ENCODE results near the gene AIFM3. TPM values are rescaled to one million over a fixed set of nuclear protein-coding genes. Genes with fewer than 3 reads are reported as not detected.

The AIFM3 gene
- total and polyA plus RNA-seq, 10 donors = 2.0 to 8.7 (median 5.7) TPM

- no peak for DNase-seq
- TF ChIP-seq POLR2AphosphoS5 (IDR thresholded peaks at IDR 0.05) (no peak), POLR2A (IDR thresholded peaks at IDR 0.05) (no peak)
- TF ChIP-seq, protein P1, sequence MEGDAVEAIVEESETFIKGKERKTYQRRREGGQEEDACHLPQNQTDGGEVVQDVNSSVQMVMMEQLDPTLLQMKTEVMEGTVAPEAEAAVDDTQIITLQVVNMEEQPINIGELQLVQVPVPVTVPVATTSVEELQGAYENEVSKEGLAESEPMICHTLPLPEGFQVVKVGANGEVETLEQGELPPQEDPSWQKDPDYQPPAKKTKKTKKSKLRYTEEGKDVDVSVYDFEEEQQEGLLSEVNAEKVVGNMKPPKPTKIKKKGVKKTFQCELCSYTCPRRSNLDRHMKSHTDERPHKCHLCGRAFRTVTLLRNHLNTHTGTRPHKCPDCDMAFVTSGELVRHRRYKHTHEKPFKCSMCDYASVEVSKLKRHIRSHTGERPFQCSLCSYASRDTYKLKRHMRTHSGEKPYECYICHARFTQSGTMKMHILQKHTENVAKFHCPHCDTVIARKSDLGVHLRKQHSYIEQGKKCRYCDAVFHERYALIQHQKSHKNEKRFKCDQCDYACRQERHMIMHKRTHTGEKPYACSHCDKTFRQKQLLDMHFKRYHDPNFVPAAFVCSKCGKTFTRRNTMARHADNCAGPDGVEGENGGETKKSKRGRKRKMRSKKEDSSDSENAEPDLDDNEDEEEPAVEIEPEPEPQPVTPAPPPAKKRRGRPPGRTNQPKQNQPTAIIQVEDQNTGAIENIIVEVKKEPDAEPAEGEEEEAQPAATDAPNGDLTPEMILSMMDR (IDR thresholded peaks at IDR 0.05 in 8 of 11, conservative IDR thresholded peaks at IDR 0.05 in 3 of 11) = no peak
- no peak overlapping the region for H3K27ac ChIP-seq
- WGBS, 5 donors = 86 to 96% (median 90%) methylated on average over 10 to 13 of the region's 13 CpGs
- peaks cover 4 to 32% (median 10%) of the 10 kb centered on the region in 6 donors for H3K4me1 ChIP-seq
- H3K27me3 ChIP-seq (replicated peaks in 1 of 7) = peaks cover 0 to 49% (median 15%) of the 10 kb centered on the region in 7 donors
- H3K9me3 ChIP-seq = no peaks in the 10 kb centered on the region
- no peaks in the 10 kb centered on the region for H3K36me3 ChIP-seq
- no peak overlapping the region for H3K4me3 ChIP-seq
- intact Hi-C loops (cut with DNase I; ENCODE audit: low total_unique reads) = no loop called here
Observed at GRCh38 chr22:21028277-21029251, 61.5 kb downstream of the AIFM3 start.

DNA sequence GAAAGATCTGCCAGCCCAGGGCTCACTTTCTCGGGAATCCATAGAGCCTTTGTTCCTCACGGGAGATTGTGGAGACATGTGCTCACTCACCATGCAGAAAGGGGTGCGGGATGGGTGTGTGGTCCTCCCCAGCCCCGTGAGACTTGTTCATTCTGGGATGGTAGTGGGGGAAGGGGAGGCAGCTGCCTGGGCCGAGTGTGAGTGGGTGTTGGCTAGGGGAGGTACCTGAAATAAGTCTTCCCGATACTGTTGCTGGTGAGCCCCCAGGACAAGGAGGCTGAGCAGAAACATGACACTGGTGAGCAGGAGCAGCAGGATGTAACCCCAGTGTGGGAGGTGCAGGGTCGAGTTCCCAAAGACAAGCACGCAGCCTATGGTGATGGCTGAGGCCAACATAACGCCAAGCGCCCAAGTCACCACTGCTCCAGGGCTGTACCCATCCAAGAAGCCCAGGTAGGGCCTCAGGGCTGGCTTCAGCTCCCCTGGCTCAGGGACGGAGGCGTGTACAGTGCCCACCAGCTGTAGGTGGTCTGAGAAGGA is 62.5 kb downstream of the AIFM3 start:
- DNase-seq = no peak
- no peak overlapping the region for H3K4me3 ChIP-seq
- H3K4me1 ChIP-seq = peaks cover 4 to 32% (median 10%) of the 10 kb centered on the region in 6 donors
- TF ChIP-seq, protein P1 (IDR thresholded peaks at IDR 0.05 in 8 of 11, conservative IDR thresholded peaks at IDR 0.05 in 3 of 11) = no peak
- TF ChIP-seq POLR2A (IDR thresholded peaks at IDR 0.05) = no peak
- no peaks in the 10 kb centered on the region for H3K9me3 ChIP-seq
- intact Hi-C loops (cut with DNase I; ENCODE audit: low total_unique reads) = no loop called here
- no peak overlapping the region for H3K27ac ChIP-seq
- 54 to 78% (median 74%) methylated on average over 8 to 12 of the region's 12 CpGs for WGBS, 5 donors
- H3K27me3 ChIP-seq (replicated peaks in 1 of 7) = peaks cover 0 to 49% (median 15%) of the 10 kb centered on the region in 7 donors
- no peaks in the 10 kb centered on the region for H3K36me3 ChIP-seq

- Histone ChIP-seq H3K27ac (no peak overlapping the region), H3K4me3 (no peak overlapping the region), H3K9me3 (no peaks in the 10 kb centered on the region), H3K36me3 (no peaks in the 10 kb centered on the region), H3K4me1 (peaks cover 4 to 31% (median 10%) of the 10 kb centered on the region in 6 donors), H3K27me3 (replicated peaks in 1 of 7) (peaks cover 0 to 49% (median 15%) of the 10 kb centered on the region in 7 donors)
- TF ChIP-seq POLR2AphosphoS5 (IDR thresholded peaks at IDR 0.05) = no peak
- TF ChIP-seq POLR2A (IDR thresholded peaks at IDR 0.05) = no peak
- TF ChIP-seq, protein P1 (IDR thresholded peaks at IDR 0.05 in 8 of 11, conservative IDR thresholded peaks at IDR 0.05 in 3 of 11) = no peak
- 84 to 92% (median 86%) methylated on average over 15 of the region's 15 CpGs for WGBS, 5 donors
- no peak for DNase-seq
- intact Hi-C loops (cut with DNase I; ENCODE audit: low total_unique reads) = no loop called here
Observed at GRCh38 chr22:21030032-21030431, 63.0 kb downstream of the AIFM3 start.

Other genes with a start within 250 kb of the AIFM3 start
- under 1 TPM in 1 of 7 donors, not detected in 6; 0.14 TPM for gene SERPIND1, start 193.1 kb upstream of the AIFM3 start, total RNA-seq
- under 1 TPM; 0.03 to 0.13 (median 0.04) TPM for gene SERPIND1, start 193.1 kb upstream of the AIFM3 start, polyA plus RNA-seq
- 100 to 1,000 TPM in 6 of 7 donors, 10 to 100 TPM in 1; 86.2 to 143 (median 122) TPM for gene PI4KA, start 108.4 kb upstream of the AIFM3 start, total RNA-seq
- gene PI4KA, start 108.4 kb upstream of the AIFM3 start, polyA plus RNA-seq = 10 to 100 TPM; 29.8 to 48.1 (median 35.3) TPM
- gene SNAP29, start 108.2 kb upstream of the AIFM3 start, total RNA-seq = 10 to 100 TPM; 22.6 to 33.5 (median 28.2) TPM
- 10 to 100 TPM; 13.7 to 19.5 (median 17.2) TPM for gene SNAP29, start 108.2 kb upstream of the AIFM3 start, polyA plus RNA-seq
- gene CRKL, start 49.8 kb upstream of the AIFM3 start, total RNA-seq = 10 to 100 TPM; 56.7 to 65.3 (median 58.1) TPM
- gene CRKL, start 49.8 kb upstream of the AIFM3 start, polyA plus RNA-seq = 10 to 100 TPM; 11.5 to 17.9 (median 12.2) TPM
- 10 to 100 TPM; 52.5 to 76.2 (median 62.6) TPM for gene LZTR1, start 15.0 kb downstream of the AIFM3 start, total RNA-seq
- gene LZTR1, start 15.0 kb downstream of the AIFM3 start, polyA plus RNA-seq = 10 to 100 TPM; 21.9 to 44.5 (median 32.6) TPM
- 10 to 100 TPM; 16.7 to 38.7 (median 26.5) TPM for gene THAP7, start 34.9 kb downstream of the AIFM3 start, total RNA-seq
- gene THAP7, start 34.9 kb downstream of the AIFM3 start, polyA plus RNA-seq = 10 to 100 TPM; 31.8 to 53.3 (median 47.5) TPM
- gene P2RX6, start 47.9 kb downstream of the AIFM3 start, total RNA-seq = 10 to 100 TPM in 2 of 7 donors, 1 to 10 TPM in 5; 3.2 to 14.4 (median 4.5) TPM
- 1 to 10 TPM in 2 of 3 donors, under 1 TPM in 1; 0.86 to 5.6 (median 2.7) TPM for gene P2RX6, start 47.9 kb downstream of the AIFM3 start, polyA plus RNA-seq
- gene SLC7A4, start 65.3 kb downstream of the AIFM3 start, total RNA-seq = under 1 TPM in 4 of 7 donors, not detected in 3; 0.13 to 0.95 (median 0.30) TPM
- gene SLC7A4, start 65.3 kb downstream of the AIFM3 start, polyA plus RNA-seq = under 1 TPM; 0.11 to 0.42 (median 0.29) TPM
- gene LRRC74B, start 78.7 kb downstream of the AIFM3 start, total RNA-seq = not detected
- gene LRRC74B, start 78.7 kb downstream of the AIFM3 start, polyA plus RNA-seq = under 1 TPM in 1 of 3 donors, not detected in 2; 0.03 TPM

All from spleen (tissue), 11 donors.